NK-92 (cell line): ENCODE data around the gene ASRGL1.
"Not testable (repeated sequence)": the region's sequence is repeated elsewhere in the genome, so short reads cannot be mapped to it uniquely, and the experiment has no call there.

Experiments used
- DNase-seq: peaks from one replicate; lab custom pipeline; 2025; ENCODE audit not compliant: unreplicated experiment; lab: John Stamatoyannopoulos, UW

ASRGL1 gene

DNA sequence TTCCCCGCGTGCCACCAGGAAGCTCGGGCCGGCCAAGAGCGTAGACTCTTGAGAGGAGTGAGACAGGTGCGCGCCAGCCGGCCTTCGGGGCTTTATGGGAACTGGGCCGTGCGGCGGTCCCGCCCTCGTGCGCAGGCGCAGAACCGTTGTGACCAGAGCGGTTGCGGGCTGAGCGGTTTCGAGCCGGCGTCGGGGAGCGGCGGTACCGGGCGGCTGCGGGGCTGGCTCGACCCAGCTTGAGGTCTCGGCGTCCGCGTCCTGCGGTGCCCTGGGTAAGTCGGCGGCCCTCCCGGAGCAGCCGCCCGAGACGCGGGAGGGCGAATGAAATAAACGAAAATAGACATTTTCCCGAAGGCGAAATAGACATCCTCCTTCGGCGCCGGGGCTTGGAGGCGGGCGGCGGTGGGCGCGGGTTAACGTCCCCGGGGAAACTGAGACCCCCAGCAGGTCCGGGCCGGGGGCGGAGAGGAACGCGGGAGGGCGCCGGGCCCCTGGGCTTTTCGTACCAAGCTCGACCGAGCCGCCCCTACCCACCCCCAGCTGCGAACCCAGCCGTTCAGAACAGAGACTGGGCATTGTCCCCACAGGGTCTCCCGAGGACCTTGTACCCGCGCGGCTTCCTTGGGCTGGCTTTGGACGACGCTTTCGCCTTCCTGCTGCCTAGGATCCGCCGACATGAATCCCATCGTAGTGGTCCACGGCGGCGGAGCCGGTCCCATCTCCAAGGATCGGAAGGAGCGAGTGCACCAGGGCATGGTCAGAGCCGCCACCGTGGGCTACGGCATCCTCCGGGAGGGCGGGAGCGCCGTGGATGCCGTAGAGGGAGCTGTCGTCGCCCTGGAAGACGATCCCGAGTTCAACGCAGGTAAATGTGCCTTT lies at the start of gene ASRGL1:
Gene ASRGL1 (plus strand): TSS at position 146 of the 879 bp plus-strand sequence. CDS start 530 bp downstream, at position 676.
- no peak for DNase-seq

- DNase-seq = no peak
These were observed 41.7 kb upstream of the ASRGL1 start for GRCh38 chr11:62295504-62295903.

DNA sequence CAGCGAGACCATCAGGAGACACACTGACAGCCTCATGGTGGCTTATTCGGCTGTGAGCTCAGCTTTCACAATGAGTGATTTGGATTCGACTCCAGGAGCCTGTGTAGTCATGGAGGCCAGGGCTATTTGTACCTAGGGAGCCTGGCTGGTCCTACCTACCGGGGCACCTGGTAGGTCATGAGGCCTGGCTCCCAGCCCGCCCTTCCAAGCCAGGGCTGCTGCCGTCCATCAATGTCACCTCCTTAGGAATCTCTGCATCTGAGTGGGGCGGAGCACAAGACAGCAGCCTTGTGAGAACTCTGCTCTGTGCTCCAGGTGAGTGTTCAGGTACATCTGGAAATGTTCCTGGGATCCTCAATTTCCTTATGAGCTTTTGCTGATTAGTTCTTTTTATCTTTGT lies 38.3 kb upstream of the ASRGL1 start, which contains the start of gene SCGB1D4:
Gene SCGB1D4 (minus strand): TSS at position 101 of the 400 bp plus-strand sequence. CDS start 65 bp downstream, at position 36.
- DNase-seq = no peak

DNA sequence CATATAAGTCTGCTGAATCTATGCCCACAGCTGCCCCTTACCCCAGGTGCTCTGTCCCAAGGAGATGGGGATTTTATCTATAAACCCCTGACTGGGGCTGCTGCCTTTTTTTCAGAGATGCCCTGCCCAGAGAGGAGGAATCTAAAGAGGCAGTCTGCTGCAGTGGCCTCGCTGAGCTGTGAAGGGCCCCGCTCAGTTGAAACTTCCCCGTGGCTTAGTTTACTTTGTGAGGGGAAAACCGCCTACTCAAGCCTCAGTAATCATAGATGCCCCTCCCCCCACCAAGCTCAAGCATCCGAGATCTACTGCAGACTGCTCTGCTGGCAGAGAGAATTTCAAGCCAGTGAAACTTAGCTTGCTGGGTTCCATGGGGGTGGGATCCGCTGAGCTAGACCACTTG lies 31.0 kb upstream of the ASRGL1 start:
- DNase-seq = no peak

GRCh38 chr11:62307950-62308349 lies 29.3 kb upstream of the ASRGL1 start:
- DNase-seq = no peak

DNA sequence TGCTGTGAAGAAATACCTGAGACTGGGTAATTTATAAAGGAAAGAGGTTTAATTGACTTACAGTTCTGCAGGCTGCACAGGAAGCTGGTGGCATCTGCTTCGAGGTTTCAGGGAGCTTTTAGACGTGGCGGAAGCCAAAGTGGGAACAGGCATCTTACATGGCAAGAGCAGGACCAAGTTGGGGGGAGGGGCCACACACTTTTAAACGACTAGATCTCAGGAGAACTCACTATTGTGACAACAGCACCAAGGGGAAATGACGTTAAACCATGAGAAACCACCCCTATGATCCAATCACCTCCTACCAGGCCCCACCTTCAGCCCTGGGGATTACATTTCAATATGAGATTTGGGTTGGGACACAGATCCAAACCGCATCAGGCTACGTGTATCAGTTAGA lies 27.3 kb upstream of the ASRGL1 start:
- no peak for DNase-seq

DNA sequence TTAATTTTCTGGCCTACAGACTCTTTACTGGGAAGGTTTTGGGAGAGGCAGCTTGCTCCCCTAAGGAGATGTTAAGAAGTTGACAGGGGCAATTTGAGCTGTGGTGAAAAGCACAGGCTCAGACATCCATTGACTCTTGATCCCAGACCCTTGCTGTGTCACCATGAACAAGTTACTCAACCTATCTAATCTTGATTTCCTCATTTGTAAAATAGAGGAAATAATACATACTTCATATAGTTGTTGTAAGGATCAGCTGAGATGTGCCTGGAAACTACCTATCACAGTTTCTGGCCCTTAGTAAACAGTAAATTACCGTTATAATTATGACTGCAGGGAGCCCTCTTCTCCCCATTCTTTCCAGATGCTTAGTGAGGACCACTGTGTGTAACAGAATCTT lies 21.8 kb upstream of the ASRGL1 start:
- DNase-seq = no peak

- no peak for DNase-seq
These were observed 14.7 kb upstream of the ASRGL1 start for GRCh38 chr11:62322524-62322923.

- no peak for DNase-seq
These were observed 12.3 kb upstream of the ASRGL1 start for GRCh38 chr11:62324731-62325556.

DNA sequence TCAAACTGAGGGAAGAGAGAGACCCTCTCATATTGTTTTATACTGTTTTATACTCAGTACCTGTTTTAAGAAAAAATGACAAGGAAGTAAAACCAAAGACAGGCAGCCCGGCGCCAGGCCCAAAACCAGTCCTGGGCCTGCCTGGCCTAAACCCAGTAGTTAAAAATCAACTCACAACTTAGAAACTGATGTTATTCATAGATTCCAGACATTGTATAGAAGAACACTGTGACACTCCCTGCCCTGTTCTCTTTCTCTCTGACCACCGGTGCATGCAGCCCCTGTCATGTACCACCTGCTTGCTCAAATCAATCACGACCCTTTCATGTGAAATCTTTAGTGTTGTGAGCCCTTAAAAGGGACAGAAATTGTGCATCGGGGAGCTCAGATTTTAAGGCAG lies 11.5 kb upstream of the ASRGL1 start:
- not testable (repeated sequence) for DNase-seq

- DNase-seq = not testable (repeated sequence)
These were observed 10.5 kb upstream of the ASRGL1 start for GRCh38 chr11:62326719-62327118.

DNA sequence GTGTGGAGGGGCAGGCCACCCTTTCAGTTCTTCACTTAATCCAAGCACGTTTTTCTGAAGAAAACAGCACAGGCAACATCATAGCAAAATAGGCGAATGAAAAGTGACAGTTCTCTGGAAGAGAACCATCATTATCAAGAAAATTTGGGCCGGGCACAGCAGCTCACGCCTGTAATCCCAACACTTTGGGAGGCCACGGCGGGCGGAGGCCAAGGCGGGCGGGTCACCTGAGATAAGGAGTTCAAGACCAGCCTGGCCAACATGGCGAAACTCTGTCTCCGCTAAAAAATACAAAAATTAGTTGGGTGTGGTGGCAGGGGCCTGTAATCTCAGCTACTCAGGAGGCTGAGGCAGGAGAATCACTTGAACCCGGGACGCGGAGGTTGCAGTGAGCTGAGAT lies 9.7 kb upstream of the ASRGL1 start:
- DNase-seq = not testable (repeated sequence)

DNA sequence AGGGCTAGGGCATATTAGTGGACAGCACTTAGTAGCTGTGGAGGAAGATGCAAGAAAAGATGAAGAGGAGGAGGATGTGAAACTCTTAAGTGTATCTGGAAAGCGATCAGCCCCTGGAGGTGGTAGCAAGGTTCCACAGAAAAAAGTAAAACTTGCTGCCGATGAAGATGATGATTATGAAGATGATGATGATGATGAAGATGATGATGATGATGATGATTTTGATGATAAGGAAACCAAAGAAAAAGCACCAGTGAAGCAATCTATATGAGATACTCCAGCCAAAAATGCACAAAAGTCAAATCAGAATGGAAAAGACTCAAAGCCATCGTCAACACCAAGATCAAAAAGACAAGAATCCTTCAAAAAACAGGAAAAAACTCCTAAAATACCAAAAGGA lies 6.0 kb upstream of the ASRGL1 start:
- DNase-seq = not testable (repeated sequence)

GRCh38 chr11:62333768-62334167 lies 3.5 kb upstream of the ASRGL1 start:
- DNase-seq = no peak

- DNase-seq = not testable (repeated sequence)
These were observed 322 bp upstream of the ASRGL1 start for GRCh38 chr11:62336949-62337302.

DNA sequence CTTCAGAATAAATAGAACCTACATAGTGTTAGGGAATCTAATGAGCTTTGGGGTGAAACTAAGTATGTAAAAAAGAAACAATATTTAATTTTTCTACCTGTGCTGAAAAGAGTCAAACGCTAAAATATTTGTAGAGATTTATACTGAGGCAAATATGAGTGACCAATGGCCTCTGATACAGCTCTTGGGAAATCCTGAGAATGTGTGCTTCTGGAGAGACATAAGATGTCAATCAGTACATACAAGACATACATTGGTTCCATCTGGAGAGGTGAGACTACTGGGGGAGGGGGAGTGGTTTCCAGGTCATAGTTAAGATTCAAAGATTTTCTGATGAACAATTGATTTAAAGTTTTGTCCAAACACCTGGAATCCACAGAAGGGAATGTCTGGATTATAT lies 970 bp downstream of the ASRGL1 start:
- DNase-seq = no peak

DNA sequence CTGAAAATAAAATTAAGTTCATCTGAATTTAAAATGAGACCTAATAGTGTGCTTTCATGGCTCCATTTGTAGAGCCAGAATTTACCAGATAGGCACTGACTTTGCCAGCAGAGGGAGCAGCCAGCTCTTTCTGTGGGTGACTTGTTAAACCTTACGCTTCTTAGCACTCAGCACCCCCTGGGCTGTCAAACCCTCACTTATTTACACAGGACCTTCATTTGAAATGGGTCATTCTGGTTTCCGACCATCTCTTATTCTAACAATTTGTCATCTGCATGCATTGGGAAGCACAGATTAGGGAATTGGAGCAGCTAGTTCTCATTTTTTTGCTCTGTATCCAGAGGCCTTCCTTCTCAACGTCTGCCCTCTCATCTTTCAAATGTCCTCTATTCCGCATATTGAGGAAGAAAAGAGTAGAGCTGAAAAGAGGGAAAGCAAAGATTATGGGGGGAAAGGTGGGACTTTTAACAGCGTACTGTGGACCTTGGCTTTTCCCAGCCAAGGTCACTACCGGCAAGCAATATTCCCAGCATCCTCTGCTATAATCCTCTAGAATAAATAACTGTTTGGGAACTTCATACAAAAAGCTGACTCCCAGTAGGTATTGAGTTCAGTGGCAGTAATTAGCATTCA lies 3.1 kb downstream of the ASRGL1 start:
- DNase-seq = no peak

- no peak for DNase-seq
These were observed 4.3 kb downstream of the ASRGL1 start for GRCh38 chr11:62341588-62341987.

- not testable (repeated sequence) for DNase-seq
These were observed 6.5 kb downstream of the ASRGL1 start for GRCh38 chr11:62343646-62344190.

DNA sequence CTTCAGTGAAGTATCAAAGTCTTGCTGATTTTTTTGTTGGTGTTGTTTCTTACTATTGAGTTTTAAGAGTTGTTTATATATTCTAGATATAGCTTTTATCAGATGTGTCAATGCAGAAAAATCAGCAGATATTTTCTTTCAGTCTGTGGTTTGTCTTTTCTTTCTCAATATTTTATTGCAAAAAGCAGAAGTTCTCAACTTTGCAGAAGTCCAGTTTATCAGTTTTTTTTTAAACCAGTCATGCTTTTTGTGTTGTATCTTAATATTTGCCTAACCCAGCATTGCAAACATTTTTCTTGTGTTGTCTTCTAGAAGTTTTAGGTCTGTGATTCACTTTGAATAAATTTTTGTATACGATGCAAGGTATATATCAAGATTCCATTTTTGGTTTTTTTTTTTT lies 7.0 kb downstream of the ASRGL1 start:
- DNase-seq = no peak

DNA sequence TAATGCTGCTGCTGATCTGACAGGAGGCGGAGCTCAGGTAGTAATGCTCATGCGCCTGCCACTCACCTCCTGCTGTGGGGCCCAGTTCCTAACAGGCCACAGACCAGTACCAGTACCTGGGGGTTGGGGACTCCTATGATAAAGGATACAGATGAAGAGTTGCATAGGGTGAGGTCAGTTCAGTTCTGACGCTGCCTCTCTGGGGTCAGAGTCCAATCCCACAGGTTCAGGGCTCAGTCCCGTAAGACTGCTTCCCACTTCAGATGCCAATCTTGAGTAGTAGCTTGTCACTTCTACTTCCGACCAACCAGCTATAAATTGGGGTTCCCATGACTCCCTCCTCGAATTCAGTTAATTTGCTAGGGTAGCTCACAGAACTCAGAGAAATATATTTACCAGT lies 8.6 kb downstream of the ASRGL1 start:
- no peak for DNase-seq
